Measurements from ENCODE around the gene ARFRP1.

Gene ARFRP1

GRCh38 chr20:63701329-63702035 is 6.3 kb downstream of the ARFRP1 start:
- DNase-seq = no peak

GRCh38 chr20:63701051-63701328 is 6.8 kb downstream of the ARFRP1 start:
- no peak for DNase-seq

- DNase-seq = no peak
Observed at GRCh38 chr20:63700199-63701050, 7.4 kb downstream of the ARFRP1 start.

- DNase-seq = no peak
Observed at GRCh38 chr20:63699466-63700198, 8.1 kb downstream of the ARFRP1 start.

- no peak for DNase-seq
Observed at GRCh38 chr20:63698739-63699465, 8.9 kb downstream of the ARFRP1 start.

GRCh38 chr20:63697868-63698545 is 9.8 kb downstream of the ARFRP1 start:
- DNase-seq = no peak

- no peak for DNase-seq
Observed at GRCh38 chr20:63697357-63697867, 10.4 kb downstream of the ARFRP1 start.

GRCh38 chr20:63696628-63697356 is 11.0 kb downstream of the ARFRP1 start, which contains the start of gene TNFRSF6B:
Gene TNFRSF6B, plus strand, starts transcription at chr20:63696652. Its CDS starts 116 bp downstream, at chr20:63696768.
- no peak for DNase-seq

- no peak for DNase-seq
Observed at GRCh38 chr20:63696306-63696627, 11.5 kb downstream of the ARFRP1 start.

GRCh38 chr20:63695424-63696305 is 12.1 kb downstream of the ARFRP1 start:
- DNase-seq = no peak

- DNase-seq = no peak
Observed at GRCh38 chr20:63694584-63695423, 13.0 kb downstream of the ARFRP1 start.

- DNase-seq = no peak
Observed at GRCh38 chr20:63693733-63694583, 13.8 kb downstream of the ARFRP1 start.

GRCh38 chr20:63693083-63693732 is 14.6 kb downstream of the ARFRP1 start:
- no peak for DNase-seq

GRCh38 chr20:63692436-63693082 is 15.2 kb downstream of the ARFRP1 start:
- no peak for DNase-seq

GRCh38 chr20:63691711-63692435 is 15.9 kb downstream of the ARFRP1 start:
- no peak for DNase-seq

GRCh38 chr20:63690898-63691710 is 16.7 kb downstream of the ARFRP1 start:
- DNase-seq = no peak

All from Kasumi-1 (cell line).